Medulla oblongata (tissue), 1 donor: Measurements from ENCODE around the gene ADORA2B.
"Not testable (repeated sequence)": the region's sequence is repeated elsewhere in the genome, so short reads cannot be mapped to it uniquely, and the experiment has no call there.

Experiments
- DNase-seq: peaks from one replicate; pipeline ENCODE4 v3.0.0-alpha.2; 2015; ENCODE audit errors: extremely low spot score

ADORA2B gene

GRCh38 chr17:15922586-15922985, 22.3 kb upstream of the ADORA2B start:
- DNase-seq: no peak

DNA sequence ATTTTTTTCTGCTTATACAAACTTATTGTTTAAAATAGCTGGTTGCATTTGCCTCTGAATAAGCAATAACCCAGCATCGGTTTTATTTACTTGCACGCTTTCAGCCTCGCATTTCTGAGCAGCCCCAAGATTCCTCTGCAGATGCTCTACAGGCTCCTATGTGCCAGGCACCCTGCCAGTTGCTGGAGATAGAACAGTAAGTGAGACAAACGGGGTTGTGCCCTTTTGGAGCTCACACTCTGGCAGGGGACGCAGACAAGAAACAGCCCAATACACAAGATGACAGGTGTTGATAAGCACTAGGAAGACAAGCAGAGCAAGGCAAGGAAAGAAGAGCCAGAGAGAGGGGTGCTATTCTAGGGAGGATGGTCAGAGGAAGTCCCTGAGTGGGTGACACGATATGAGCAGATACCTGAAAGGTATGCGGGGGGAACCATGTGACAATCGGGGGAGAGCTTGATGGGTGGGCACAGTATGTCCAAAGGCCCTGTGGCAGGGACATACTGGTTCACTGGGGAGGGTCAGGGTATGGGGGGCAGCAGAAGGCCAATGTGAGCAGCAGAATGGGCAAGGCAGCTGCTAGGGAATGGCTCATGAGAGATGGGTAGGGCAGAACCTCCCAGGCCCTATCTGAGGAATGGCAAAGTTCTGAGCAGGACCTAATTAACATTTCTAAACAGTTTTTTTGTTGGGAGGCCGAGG, 18.7 kb upstream of the ADORA2B start:
- DNase-seq: no peak

GRCh38 chr17:15928286-15928785, 16.6 kb upstream of the ADORA2B start:
- no peak for DNase-seq

DNA sequence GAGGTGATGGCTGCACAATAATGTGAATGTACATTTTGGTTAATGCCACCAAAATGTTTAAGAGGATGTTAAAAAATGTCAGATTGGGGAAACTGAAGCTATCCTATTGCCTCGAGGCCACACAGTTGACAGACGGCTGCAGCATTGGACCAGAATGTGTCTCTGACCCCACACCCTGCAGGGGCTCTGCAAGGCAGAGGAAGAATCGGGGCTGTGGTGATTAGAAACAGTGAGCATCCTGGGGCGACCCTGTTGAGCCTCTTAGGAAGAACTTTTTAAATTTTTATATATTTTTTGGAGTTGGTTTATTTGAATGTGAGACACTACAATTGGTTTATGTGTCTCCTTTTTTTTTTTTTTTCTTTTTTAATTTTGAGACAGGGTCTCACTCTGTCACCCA, 15.0 kb upstream of the ADORA2B start:
- no peak for DNase-seq

DNA sequence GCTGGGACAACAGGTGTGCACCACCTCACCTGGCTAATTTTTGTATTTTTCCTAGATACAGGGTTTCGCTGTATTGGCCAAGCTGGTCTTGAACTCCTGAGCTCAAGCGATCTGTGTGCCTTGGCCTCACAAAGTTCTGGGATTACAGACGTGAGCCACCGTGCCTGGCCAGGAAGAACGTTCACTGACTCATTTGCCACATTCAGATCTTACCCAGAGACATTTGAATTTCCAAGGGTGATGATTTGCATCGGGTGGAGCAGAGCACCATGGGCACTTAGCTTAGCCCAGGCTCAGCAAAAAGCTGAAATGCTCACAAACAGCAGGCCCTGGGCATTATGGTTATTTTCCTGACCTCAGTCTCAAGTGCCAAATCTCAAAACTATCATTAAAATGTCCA, 14.5 kb upstream of the ADORA2B start:
- no peak for DNase-seq

GRCh38 chr17:15931394-15931793, 13.5 kb upstream of the ADORA2B start:
- DNase-seq: no peak

- DNase-seq: no peak
These were observed 10.1 kb upstream of the ADORA2B start for GRCh38 chr17:15934866-15935265.

DNA sequence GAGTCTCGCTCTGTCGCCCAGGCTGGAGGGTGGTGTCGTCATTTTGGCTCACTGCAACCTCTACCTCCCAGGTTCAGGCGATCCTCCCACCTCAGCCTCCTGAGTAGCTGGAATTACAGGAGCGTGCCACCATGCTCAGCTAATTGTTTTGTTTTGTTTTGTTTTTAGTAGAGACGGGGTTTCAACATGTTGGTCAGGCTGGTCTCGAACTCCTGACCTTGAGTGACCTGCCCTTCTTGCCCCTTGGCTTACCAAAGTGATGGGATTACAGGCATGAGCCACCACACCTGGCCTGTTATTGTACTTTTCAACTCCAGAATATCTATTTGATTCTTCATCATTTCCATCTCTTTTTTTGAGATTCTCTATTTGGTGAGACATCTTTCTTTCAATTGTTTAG, 9.0 kb upstream of the ADORA2B start:
- no peak for DNase-seq

- not testable (repeated sequence) for DNase-seq
These were observed 8.4 kb upstream of the ADORA2B start for GRCh38 chr17:15936481-15936880.

- no peak for DNase-seq
These were observed 3.1 kb upstream of the ADORA2B start for GRCh38 chr17:15941781-15942180.

- no peak for DNase-seq
These were observed 2.6 kb upstream of the ADORA2B start for GRCh38 chr17:15942207-15942833.

GRCh38 chr17:15943971-15944758, 765 bp upstream of the ADORA2B start:
- DNase-seq: no peak

GRCh38 chr17:15945527-15946191, 729 bp downstream of the ADORA2B start:
- no peak for DNase-seq

- DNase-seq: no peak
These were observed 1.7 kb downstream of the ADORA2B start for GRCh38 chr17:15946611-15947120.

DNA sequence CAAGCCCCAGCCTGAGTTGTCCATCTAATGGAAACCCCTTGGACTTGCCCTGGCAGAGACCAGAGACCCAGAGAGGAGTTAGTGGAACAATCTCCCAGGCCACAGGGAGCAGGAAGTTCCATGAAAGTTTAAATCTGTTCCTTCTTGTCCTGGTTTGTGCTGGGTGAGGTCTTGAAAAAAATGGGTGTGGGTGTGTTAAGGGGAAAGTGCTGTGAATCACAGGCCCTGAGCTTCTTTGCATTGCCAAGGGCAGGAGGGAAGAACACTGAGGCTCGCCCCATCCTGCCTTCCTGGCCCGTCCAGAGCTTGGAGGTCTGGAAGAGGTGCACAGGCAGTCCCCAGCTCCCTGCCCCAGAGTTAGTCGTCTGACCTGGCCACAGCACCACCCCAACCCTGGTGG, 2.3 kb downstream of the ADORA2B start:
- no peak for DNase-seq

DNA sequence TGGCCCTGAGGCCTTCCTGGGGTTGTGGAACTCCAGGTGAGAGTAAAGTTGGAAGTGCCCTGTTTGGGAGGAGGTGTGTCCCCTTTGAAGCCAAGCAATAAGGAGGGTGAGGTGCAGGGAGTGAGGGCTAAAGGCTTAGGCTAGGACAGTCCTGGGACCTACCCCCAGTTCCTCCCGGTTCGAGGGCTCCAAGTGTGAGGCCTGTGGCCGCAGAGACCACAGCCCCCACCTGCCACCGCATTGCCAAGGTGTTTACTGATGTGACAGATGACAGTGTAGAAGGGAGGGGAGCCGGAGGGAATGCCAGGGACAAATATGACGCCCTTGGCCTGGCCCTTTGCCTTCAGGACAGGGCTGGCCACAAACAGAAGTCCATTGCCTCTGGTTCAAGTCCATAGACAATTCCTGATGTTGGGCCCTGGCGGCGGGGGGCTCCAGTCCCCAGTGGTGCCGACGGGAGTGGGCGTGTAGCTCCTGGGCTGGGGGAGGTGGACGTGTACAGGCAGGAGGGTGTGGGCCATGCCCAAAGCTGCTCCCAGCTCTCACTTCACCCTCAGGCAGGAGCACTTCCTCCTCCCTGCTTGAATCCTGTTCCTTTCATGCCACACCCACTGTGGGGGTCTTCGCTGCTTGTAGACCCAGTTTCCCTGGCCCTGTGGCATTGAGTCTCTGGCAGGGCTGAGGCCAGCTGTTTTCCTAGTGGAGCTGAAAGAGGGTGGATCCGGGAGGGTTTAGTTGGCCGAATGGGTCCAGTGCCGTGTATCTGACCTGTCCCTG, 3.2 kb downstream of the ADORA2B start:
- no peak for DNase-seq

DNA sequence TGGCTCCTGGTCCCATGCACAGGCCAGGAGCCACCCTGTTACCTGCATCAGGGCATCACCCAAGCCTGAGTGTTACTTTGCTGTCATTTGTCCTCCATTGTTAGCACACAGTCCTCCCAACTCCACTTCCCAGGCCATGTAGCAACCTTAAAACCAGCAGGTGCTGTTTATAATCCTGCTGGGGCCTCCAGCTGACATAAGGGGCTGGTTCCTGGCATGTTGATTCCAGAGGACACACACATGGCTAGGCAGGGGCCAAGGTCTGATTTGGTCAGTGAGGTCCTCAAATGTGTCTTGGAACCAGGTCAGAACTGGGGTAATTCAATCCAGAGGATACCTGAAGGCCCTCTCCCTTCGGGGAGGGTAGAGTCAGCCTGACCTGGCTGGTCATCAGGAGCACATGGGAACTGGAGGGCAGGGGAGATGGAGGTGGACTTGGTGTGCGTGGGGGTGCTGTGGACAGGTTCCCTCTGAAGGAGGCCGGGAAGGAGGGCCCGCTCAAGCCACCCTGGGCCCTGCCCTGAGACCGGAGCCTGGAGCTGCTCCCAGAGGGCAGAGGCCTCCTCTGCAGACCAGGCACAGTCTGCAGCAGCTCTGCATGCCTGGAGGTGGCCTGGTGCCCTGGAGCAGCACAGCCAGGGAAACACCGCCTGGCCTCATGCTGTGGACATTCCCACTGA, 6.6 kb downstream of the ADORA2B start:
- no peak for DNase-seq

GRCh38 chr17:15952048-15952532, 7.2 kb downstream of the ADORA2B start:
- no peak for DNase-seq

DNA sequence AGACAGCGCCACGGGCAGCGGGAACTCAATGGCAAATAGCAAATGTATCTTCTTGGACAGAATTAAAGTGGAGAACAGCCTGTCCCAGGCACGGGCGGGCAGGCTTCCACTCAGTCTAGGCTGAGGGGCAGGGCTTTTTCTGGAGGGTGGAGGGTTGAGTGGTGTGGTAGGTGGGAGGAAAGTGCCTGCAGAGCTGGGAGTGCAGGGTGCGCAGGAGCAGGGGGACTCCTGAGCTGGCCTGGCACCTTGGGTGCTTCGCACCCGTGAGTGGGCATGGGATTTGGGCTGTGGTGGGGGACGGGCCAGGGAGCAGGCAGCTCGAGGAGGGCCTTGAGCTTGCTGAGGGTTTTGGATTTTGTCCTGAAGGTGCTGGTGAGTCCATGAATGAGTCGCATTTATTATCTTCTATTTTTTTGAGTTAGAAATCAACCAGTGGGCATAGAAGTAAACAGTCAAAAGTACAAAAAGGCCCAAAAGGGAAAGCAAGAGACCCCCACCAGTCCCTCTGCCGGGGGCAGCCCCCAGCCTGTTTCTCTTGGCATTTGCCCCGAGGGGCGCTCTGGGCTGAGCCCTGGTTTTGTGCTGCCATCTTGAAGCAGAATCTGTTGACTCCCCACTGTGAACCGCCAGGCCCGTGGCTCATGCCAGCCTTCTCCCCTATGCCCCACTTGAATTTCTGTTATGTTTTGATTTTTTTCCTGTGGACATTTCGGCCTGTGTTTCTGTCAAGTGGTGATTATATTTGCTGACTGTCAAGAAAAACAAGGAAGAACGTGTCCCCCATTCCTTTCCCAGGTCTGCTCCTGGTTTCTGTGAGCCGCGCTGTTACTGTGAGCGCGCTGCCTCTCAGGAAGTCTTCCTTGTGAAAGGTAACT, 8.2 kb downstream of the ADORA2B start:
- DNase-seq: no peak
